Erythroblast (primary cell): ENCODE measurements around the gene FIGNL1.

Experiments
- DNase-seq, 2 experiments: peaks; one replicate each; lab custom pipeline; 2025; lab: John Stamatoyannopoulos, UW
- GATA1 ChIP-seq: IDR thresholded peaks from 2 replicates; pipeline ENCODE4 v1.6.1; 2011; ENCODE audit warnings: low read depth, mild to moderate bottlenecking, control low read depth, low read length, moderate library complexity
- POLR2A ChIP-seq: IDR thresholded peaks from 2 replicates; pipeline ENCODE4 v1.6.1; 2011; ENCODE audit warnings: mild to moderate bottlenecking, low read length

The FIGNL1 gene

DNA sequence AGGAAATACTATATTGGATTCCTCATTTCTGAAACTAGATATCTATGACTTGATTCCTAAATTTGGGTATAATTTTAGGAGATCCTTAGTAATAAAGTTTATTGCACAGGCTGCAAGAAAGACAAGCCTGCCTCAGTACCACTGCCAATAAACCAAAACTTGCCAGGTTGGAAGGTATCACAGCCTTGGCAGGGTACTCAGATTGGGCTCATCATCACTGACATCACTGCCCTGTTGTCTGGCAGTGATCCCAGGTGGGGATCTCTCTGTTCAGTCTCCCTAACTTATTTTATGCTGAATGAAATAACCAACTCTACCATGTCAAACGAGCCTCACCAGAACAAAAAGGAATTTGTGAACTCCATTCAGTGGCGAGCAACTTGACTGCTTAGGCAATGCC, 18.8 kb downstream of the FIGNL1 start:
- DNase-seq, result no peak
- no peak for TF ChIP-seq POLR2A
- TF ChIP-seq GATA1, result no peak

DNA sequence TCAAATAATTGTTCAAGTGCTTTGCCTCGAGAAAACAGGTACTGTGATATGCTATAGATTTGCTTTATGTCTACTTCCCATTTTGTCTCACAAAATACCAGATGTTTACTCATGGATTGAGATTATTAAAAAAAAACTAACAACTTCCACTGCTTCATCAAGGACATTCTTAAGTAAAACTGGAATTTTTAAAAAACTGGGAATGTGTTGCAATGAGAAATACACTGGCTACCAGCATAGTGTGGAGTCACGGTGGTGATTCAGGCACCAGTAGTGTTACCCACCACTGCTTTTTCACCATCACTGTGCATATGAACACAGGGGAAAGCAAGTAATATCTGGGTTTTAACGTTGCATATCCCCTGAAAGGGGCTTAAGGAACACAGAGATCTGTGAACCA, 21.2 kb downstream of the FIGNL1 start:
- TF ChIP-seq POLR2A (no peak), GATA1 (no peak)

DNA sequence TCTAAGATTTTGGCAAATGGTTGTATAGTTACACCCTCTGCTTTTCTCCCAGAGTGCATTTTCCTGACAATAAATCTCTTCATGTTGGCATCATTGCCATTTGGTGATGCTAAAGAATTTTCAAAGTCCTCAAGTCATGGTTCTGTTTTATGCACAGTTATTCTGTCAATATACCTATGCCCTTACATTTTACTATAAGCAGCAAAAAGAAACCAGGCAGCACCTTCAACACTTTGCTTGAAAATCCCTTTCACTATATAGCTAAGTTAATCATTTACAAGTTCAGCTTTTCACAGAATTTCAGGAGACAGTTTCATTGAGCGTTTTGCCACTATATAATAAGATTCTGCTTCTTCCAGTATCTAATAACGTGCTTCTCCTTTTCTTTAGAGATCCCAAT, 22.6 kb downstream of the FIGNL1 start:
- no peak for DNase-seq
- no peak for TF ChIP-seq GATA1
- TF ChIP-seq POLR2A, result no peak

More for the DNA sequence above, 21.2 kb downstream of the FIGNL1 start:
- DNase-seq, result no peak

DNA sequence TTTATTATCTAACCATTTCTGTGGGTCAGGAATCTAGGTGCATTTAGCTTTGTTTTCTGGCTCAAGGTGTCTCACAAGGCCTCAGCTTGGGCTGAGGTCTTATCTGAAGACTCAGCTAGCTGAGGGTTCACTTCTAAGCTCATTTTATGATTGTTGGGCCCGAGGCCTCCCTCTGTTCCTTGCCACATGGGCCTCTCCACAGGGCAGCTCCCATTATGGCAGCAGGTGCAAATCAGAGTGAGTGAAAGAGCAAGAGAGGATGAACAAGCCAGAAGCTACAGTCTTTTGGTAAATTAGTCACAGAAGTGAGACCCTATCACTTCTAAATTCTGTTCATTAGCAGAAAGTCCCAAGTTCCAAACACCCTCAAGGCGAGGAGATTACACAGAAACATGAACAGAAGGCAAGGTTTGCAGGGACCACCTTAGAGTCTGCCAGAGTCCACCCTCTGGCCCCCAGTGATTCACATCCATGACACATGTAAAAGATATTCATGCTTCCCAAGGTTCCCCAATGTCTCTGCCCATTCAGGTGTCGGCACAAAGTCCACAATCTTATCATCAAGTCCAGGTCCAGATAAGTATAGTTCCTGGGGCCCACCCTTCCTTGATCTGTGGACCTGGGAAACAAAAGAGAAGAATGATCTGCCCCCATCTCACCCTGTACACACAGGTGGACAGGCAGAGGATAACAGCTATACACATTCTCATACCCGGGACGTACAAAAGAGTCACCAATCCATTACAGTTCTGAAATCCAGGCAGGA, 23.7 kb downstream of the FIGNL1 start:
- DNase-seq, result no peak
- TF ChIP-seq POLR2A, result no peak
- no peak for TF ChIP-seq GATA1

DNA sequence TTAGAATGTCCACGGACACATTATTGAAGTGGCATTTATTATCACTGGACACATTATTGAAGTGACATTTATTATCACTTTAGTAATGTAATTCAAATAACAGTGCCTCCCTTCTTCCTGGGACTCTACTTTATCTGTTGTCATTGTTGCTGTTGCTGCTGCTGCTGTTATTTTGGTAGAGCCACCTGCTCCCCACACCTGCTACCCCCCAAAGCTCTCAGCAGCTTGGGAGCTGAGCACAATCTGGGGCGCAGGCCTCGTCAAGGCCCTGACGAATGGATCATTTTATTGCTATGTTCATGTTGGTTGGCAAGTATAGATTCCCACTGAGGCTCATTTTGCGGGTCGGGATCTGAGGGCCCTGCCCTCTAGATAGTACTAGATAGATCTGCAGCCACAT, 24.8 kb downstream of the FIGNL1 start:
- TF ChIP-seq POLR2A (no peak), GATA1 (no peak)
- DNase-seq, result no peak

DNA sequence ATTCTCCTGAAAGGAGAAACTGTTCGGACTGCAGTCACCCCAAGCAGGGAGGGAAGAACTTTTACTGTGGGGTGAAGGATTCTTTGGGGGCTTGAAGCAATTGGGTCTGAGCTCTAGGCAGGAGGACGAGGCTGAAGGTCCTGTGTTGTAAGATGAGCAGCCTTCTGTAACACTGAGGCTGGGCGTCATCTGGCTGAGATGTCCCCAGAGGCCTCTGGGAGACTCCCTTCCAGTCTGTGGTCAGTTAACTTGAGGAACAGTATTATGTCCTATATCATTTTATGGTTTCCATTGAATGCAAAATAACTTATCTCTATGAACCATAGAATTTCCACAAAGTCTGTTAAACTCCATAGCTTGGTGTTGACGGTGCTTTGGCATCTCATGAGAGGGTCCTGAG, 26.3 kb downstream of the FIGNL1 start:
- DNase-seq, result no peak
- TF ChIP-seq GATA1 (no peak), POLR2A (no peak)

DNA sequence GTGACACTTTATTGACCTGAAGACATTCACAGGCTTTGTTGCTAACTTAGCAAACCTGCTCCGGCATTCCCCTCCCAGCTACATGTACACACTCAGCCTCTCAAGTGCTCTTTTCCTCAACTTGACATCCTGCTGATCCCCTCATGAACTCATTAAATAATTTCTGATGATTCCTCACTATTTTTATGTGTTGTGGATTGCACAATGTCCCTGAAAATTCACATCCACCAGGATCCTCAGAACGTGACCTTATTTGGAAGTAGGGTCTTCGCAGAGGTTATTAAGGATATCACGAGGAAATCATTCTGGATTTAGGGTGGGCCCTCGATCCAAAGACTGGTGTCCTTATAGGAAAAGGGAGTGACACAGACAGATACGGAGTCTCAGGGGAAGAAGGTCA, 27.3 kb downstream of the FIGNL1 start:
- no peak for DNase-seq
- TF ChIP-seq POLR2A (no peak), GATA1 (no peak)

DNA sequence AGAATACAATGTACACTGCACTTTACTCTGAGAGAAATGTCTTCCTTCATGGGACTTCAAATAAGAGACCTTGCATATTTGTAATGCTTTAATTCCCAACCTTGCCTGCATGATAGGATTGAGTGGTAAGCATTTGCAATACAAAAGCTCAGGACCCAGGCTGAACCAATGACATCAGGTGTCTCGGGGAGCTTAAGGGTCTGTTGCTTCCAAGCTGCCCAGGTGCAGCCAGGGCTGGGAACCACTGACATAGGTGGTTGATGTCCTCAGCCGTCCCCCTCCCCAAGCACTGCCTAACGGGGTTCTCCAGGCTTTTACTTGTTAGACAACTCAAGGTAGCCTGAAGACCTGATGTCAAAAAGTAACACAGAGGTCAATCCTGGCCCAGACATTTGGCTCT, 29.1 kb downstream of the FIGNL1 start:
- TF ChIP-seq GATA1 (no peak), POLR2A (no peak)
- no peak for DNase-seq

DNA sequence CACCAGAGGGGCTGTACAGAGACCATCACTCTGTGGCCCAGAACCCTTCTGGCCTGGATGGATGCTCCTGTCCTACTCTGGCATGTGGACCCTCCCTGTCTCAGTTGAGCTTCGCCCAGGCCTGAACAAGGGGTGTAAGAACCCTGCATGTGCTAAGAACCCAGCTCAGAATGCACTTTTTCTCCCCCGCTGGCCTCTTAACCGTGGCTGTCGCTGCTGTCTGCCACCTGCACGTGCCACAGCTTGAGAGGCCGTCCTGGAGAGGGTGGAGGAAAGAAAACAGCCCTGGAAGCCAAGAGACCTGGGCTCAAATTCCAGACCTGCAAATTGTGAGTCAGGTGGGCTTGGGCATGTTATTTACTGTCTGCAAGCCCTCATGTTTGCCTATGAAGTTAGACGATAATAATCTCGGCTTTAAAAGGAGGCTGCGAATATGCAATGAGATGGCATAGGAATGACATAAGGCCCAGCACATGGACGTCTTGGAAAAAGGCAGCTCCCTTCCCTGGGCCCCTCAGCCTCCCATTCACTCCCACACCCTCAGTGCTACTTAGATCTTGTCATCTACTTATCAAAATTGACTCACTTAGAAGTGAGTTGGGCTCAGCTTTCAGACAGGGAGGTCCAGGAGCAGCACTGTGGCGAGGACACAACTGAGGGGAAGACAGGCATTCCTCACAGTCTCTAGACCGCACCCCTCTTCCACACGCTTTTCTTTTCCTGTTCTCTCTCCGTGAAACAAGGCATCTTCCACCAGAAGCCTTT, 31.4 kb downstream of the FIGNL1 start:
- no peak for DNase-seq
- no peak for TF ChIP-seq POLR2A
- TF ChIP-seq GATA1, result no peak

DNA sequence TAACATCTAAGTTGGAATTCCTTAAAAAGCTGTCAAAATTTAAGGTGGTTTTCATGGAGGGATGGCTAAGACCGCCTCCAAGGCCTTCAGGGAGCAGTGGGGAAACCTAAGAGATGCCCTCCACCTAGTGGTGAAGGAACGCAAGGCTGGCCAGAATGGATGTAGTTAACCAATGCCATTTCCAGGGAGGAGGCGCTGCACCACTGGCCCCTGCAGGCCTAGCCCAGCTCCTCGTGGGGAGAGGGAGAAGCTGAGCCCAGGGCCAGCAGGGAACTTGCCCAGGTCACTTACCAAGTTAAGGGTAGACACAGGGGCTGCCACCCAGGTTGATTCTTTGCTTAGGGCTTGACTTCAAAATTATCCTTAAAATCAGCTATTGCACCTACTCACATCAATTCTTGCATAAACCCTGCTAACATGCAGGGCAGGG, 32.0 kb downstream of the FIGNL1 start:
- TF ChIP-seq GATA1, result no peak
- no peak for TF ChIP-seq POLR2A
- DNase-seq, result peak; percentile 83 to 88

DNA sequence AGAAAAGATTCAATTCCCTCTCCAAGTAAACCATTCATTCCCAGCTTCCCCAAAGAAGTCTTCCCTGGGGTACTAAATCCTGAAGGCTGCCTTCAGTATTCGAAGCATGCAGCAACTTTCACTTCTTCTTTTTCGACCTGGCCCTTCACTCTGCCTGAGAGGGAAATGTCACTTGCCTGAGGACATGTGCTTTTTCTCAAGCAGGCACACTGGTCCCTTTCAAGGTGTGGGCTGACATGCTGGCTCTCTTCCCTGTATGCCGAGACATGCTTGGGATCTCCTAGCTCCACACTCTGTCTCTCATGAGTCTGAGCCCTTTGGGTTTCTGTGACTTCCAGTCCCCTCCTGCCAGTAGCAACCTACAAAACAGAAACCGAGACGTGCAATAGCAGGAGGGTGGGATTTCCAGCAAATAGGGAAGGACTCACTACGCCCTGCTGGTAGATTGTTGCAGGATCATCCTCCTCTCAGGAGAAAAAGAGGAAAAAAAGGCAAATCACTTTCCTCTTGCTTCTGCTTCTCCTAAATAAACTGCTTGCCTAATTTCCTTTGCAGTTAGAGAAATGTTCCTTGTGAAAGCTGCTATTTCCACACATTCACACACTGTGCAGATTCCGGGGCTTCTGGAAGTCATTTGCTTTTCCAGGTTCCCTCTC, 33.5 kb downstream of the FIGNL1 start:
- TF ChIP-seq POLR2A (no peak), GATA1 (no peak)
- no peak for DNase-seq

DNA sequence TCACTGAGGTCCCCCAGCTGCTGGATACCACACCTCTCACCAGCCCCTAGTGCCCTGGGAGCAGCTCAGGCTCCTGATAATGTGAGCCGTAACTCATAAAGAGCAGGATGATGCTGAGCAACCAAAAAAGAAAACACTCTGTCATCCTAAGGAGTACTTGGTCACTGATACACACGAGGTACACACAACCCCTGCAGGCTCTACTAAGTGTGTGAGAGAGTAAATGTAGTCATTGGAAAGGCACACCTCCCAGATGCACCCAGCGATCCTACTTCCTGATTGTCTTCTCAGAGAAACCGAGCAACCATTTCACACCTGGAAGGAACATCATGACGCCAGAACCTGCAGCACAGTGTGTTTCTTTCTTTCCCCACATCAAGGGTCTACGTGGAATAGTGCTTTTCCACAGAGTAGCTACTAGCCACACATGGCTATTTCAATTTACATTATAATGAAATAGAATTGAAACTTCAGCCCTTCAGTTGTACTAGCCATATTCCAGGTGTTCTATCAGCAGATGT, 34.2 kb downstream of the FIGNL1 start:
- TF ChIP-seq POLR2A, result no peak
- TF ChIP-seq GATA1, result no peak
- DNase-seq, result no peak

DNA sequence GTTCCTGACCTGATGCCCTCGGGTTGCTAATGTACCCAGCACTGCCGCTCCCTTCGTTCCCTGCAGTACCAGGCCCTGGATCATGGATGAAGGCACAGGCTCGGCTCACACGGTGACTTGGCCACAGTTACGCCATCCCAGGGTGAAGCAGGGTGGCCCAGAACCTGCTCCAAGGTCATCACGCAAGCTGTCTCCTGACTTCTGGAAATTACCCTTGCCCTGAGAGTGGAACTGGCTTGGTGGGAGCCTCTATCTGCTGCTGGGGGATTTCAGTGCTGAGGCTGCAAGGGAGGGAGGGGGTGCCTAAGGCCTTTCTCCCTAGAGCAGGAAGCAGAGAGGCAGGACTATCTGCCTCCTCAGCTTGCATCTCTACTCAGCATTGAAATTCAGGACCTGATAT, 36.6 kb downstream of the FIGNL1 start:
- DNase-seq, result no peak
- TF ChIP-seq POLR2A, result no peak
- TF ChIP-seq GATA1, result no peak

DNA sequence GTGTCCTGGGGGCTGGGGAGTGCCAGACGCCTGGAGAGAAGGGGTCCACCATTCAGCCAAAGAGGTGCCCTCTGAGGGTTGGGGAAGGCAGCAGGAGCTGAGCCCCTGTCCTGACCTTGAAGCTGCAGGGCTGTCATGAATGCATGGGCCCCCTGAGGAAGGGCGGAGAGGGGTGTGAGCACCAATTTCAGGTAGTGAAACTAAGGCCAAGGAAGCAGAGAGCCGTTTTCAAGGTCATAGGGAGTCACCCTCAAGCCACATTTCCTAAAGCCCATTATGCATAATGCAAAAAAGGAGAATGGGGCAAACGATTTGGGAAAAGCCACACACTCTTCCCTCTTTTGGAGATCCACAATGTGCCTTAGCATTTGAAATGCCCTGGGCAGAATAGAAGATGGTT, 37.2 kb downstream of the FIGNL1 start:
- TF ChIP-seq GATA1, result no peak
- DNase-seq, result no peak
